ENCODE results near the gene AOX1.
"Not testable (repeated sequence)": the region's sequence is repeated elsewhere in the genome, so short reads cannot be mapped to it uniquely, and the experiment has no call there.

The AOX1 gene

DNA sequence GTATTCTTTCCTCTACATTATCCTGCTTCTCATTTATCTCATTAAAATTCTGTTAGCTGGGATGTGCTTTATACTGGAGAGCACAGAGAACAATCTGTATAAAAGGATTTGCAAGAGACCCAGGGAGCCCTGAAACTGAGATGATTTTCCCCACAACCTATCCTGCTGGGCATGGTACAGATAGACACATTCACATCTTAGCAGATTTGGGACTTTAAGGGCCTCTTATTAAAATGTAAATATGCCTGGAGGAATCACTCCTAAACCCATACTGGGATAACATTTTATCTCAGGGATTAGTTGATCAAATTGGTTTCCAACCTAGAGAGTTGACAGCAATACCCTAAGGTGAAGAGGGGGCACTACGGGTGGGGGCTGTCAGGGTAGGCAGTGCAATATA, 45.5 kb downstream of the AOX1 start:
- DNase-seq, result no peak

GRCh38 chr2:200634231-200634964, 48.6 kb downstream of the AOX1 start:
- DNase-seq, result no peak

DNA sequence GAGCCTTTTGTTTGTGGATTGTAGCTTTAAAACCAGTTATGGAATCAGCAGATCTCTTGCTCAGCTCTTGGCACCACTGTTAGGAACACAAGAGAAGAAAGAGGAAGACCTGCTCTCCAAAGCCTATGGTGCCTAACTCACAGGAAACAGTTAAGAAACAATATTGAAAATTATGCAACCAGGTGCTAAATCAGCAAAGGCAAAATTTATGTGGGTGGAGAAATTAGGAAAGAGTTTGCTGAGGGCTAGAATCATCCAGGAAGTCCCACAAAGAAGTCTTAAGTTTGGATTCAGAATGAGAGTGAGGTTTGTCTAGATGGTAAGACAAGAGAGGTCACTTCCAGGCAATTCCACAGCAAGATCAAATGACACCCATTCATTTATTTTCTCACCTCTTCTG, 49.4 kb downstream of the AOX1 start:
- no peak for DNase-seq

- DNase-seq, result peak; percentile 46
Observed at GRCh38 chr2:200637901-200638300, 52.1 kb downstream of the AOX1 start.

- no peak for DNase-seq
Observed at GRCh38 chr2:200640176-200640575, 54.4 kb downstream of the AOX1 start.

DNA sequence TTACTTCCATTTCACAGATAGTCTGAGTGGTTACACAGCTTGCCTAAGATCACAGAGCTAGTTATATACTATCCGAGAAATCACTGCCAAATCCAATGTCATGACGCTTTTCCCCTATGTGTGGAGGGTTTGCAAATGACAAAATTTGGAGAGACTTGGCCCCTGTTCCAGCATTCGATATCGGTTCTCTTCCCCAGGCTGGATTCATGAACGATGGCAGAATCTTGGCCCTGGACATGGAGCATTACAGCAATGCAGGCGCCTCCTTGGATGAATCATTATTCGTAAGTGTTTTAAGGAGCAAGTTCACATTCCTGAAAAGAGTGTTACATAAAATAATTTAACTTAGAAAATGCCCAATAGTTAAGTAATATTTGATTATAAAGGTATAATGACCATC, 55.1 kb downstream of the AOX1 start:
- DNase-seq, result no peak

DNA sequence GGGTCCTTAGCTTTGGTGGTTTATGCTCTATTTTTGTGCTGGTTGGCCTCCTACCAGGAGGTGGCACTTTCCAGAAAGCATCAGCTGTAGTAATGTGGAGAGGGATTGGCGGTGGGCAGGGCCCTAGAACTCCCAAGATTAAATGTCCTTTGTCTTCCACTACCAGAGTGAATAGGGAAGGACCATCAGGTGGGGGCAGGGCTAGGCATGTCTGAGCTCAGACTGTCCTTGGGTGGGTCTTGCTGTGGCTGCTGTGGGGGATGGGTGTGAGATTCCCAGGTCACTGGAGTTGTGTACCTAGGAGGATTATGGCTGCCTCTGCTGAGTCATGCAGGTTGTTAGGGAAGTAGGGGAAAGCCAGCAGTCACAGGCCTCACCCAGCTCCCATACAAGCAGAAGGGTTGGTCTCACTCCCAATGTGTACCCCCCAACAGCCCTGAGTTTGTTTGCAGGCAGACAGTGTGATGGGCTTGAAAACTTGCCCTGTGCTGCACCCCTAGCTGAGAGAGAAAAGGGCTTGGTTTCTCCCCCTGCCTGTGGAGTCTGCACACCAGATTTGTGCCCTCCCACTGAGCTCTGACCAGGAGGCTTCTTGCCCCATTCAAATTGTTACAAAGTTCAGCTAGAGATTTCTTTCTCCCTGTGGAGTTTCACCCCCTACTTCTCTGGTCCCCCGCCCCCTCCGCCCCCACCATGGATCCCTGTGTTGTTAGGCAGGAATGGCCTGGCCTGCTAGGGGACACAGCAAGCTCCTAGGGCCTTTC, 62.9 kb downstream of the AOX1 start:
- DNase-seq, result not testable (repeated sequence)

- no peak for DNase-seq
Observed at GRCh38 chr2:200649724-200650123, 63.9 kb downstream of the AOX1 start.

DNA sequence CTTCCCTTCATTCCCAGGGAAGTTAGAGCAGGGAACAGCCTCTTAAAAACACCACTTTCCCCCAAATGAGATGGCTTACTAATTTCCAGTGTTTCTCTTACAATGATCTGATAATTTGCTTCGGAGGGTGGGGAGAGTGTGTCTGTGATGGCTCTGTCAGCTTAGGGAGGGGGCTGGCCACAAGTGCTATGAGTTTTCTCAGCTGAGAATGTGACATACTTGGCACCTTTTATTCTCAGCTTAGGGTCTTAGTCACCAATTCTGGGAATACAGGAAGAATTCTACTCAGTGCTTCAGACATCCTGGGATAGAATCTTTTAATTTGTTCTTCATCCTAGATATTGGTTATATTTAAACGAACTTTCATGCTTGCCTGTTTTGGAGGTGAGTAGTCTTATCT, 64.4 kb downstream of the AOX1 start:
- no peak for DNase-seq

GRCh38 chr2:200652158-200652557, 66.3 kb downstream of the AOX1 start:
- no peak for DNase-seq

GRCh38 chr2:200653021-200653420, 67.2 kb downstream of the AOX1 start:
- no peak for DNase-seq

DNA sequence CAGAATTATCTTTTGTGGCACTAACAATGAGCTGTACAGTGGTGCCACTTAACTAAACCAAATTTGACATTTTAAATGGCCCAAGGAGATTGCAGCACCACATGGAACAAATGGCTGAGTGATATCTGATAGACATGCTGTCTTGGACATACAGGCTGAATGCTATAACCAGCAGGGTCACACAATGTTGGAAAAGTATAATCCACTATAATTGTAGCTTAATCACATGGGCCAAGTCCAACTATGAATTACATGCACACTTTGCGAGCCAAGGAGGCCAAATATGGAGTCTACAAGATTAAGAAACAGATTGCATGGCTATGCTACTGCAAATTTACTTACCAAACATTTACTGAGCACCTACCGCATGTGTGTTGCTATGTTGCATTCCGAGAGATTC, 69.0 kb downstream of the AOX1 start:
- no peak for DNase-seq

GRCh38 chr2:200655918-200656580, 70.2 kb downstream of the AOX1 start:
- DNase-seq, result no peak

DNA sequence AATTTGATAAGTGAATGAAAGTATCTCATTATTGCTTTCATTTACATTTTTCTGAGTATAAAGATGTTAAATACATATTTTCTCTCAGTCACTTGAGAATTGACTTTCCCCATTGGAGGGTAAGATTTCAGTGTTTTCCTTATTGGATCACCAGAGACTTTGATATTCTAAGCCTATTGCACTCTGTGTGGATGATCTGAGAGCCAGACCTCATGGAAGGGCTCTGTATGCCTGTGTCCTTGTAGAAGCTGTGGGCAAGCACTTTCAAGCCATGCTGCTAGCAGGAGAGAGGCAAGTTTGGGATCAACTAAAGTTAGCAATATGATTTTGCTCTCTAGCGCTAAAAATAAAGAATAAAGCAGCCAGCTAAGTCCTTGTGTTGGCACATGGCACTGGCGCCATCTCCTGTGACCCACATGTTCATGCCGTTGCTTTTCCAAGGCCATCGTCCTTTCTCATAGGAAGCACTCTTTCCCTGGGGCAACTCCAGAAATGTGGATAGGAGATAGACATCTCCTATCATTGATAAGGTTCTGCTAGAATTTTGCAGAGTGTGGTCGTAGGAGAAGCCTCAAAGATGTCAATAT, 72.6 kb downstream of the AOX1 start:
- DNase-seq, result no peak

DNA sequence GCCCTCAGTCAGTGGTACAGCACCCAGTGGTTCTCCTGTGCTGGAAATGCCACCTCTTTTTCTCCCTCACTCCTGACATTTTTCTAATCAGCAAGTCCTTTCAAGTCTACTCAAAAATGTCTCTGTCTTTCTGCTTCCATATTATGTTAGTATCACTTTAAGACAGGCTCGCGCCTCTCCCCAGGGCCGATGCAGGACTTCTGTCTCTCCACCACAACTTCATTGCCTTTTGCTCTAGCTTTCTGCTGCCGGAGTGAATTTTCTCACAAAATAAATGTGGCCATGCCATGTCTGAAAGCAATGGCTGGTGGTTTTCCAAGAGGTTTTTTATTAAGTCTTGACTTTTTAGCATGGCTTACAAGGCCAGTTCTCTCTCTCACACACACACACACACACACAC, 73.6 kb downstream of the AOX1 start:
- DNase-seq, result no peak

GRCh38 chr2:200661477-200661876, 75.7 kb downstream of the AOX1 start:
- DNase-seq, result no peak

DNA sequence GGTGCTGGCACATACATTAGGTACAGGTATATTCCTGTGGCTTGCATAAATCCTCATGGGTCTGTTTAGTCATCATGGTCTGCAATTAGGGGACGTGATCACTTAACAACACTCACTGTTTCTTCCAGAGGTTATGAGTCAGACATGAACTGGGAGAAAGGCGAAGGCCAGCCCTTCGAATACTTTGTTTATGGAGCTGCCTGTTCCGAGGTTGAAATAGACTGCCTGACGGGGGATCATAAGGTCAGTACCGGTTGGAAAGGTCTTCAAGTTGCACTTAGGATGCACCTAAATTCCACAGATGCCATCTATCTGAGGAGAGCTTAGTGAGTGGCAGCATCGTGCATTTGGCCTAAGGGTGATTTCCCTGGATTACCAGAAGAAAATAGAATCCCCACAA, 76.9 kb downstream of the AOX1 start:
- peak; percentile 57 for DNase-seq

DNA sequence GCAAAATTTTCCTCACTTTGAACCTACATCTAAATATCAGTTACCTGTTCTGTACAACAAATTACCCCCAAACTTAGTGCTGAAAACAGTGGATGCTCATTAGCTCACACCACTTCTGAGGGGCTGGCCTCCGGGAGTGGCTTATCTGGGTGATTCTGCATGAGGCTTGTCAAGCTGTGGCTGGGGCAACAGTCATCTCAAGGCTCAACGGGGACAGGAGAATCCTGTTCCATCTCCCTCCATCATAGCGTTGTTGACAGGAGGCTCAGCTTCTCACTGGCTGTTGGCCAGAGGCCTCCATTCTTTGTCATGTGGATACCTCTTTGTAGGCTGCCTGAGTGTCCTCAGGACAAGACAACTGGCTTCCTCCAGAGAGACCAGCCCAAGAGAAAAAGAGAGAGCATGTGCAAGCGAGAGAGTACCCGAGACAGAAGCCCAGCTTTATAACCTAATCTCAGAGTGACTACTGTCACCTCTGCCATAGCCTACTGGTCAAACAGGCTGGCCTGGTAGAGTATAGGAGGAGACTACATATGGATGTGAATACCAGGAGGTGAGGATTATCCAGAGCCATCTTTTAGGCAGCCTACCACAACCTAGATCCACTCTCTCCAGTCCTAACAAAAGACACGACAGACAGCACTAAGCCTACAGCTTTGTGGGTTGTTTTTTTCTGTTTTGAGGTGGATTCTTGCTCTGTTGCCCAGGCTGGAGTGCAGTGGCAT, 79.1 kb downstream of the AOX1 start:
- DNase-seq, result no peak

GRCh38 chr2:200665626-200666453, 80.0 kb downstream of the AOX1 start:
- DNase-seq, result no peak

GRCh38 chr2:200667413-200667812, 81.6 kb downstream of the AOX1 start:
- no peak for DNase-seq

- no peak for DNase-seq
Observed at GRCh38 chr2:200668478-200668877, 82.7 kb downstream of the AOX1 start.

GRCh38 chr2:200669308-200669707, 83.5 kb downstream of the AOX1 start:
- no peak for DNase-seq
